Iris pigment epithelial cell (primary cell): Measurements from ENCODE around the gene AOC2.

ENCODE experiments used
- DNase-seq: peaks from one replicate; pipeline ENCODE4 v3.0.0-alpha.2; 2011; ENCODE audit warnings: low read depth

AOC2 gene

GRCh38 chr17:42844271-42844670, at the start of gene AOC2:
Gene AOC2 (plus strand): TSS chr17:42844580. CDS start chr17:42844627, 47 bp downstream.
- no peak for DNase-seq

DNA sequence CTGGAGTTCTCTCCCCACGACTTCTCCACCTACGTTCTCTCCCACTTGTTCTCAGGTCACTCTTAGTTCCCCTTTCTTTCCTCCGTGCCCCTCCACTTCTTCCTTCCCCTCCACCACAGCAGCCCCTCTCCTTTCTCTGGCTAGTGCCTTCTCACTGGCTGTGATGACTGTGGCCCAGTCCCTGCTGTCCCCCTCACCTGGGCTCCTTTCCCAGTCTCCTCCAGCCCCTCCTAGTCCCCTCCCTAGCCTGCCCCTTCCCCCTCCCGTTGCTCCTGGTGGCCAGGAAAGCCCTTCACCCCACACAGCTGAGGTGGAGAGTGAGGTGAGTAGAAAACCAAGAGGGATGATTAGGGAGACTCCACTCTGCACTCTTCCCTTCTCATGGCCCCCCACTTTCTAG, 49.3 kb upstream of the AOC2 start:
- DNase-seq, result no peak

- DNase-seq, result no peak
These were observed 48.9 kb upstream of the AOC2 start for GRCh38 chr17:42795465-42795864.

GRCh38 chr17:42796066-42796758, 48.2 kb upstream of the AOC2 start:
- no peak for DNase-seq

DNA sequence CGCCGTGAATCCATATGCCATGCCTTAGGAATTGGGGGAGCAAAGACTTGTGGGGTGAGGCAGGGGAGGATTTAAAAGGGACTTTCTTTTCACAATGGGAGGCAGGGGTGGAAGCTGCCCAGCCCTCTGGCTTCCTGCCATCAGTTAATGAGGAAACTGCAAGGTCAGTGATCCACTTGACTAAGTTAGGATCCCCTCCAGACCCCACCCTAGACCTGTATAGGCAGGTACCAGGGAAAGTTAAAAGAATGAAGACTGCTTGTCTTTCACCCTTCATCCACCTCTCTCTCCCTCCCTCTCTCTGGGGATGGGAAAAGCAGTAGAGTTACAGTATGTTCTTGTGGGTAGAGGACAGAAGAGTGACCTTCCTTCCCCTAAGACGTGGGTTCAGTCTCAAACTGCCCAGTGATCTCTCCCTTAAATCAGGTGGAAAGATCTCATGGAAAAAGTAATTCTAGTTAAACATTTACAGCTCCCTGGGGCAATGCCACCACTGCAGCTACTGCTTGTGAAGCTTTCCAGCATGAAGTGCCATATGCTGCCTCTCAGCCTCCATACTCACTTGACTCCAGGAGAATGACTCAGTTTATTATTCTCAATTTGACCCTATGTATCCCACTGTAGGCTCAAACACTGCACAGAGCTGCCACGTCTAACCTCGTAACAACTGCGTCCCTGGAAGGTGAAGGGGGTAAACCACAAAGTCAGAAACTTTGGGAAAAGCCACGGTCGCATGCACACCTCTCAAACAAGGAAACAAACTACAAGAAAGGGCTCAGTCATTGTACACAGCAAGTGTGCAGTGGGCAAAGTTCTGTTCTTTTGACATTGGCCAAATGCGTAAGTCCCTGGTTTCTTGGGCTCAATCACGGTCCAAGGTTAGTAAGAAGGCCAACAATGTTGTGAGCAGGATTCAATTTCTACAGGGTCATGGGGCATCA, 47.0 kb upstream of the AOC2 start:
- no peak for DNase-seq

GRCh38 chr17:42798011-42798382, 46.4 kb upstream of the AOC2 start:
- DNase-seq, result no peak

DNA sequence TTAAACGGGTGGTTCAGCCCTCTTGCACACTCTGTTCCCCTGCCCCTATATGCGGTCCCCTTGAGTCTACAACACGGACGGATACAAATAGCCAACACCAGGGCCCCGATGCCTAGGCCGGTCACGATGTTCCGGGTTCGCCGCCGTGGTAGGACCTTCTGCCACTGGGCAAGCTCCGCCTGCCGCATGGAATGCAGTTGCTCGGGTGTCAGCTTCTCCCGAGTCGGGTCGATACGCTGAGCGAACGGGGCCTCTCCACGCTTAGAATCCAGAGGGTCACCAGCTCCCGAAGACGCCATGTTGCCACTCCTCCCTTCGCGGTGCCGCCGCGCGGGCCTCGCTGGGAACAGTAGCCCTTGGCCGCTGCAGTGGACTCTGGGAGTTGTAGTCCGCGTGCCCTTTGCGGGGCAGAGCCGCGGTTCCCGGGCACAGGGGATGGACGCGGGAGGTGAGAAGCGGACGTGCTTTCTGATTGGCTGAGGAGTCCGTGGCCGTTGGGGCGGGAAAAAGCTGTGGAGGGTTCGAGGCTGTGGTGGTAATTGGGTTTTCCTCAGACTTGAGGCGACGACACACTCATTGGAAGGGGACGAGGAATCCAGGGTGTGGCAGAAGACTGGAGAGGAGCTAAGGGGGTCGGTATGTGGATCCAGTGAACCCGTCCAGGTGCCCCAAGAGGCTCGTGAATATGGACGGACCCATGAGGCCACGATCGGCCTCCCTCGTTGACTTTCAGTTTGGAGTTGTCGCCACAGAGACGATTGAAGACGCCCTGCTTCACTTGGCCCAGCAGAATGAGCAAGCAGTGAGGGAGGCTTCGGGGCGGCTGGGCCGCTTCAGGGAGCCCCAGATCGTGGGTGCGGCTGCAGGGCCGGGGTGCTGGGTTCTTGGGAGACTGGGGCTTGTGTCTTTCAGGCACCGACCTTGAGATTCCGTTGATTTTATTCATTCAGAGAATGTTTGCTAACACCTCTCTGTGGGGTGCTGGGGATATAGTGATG, 45.7 kb upstream of the AOC2 start, which contains the start of the genes CNTD1 and COA3:
Gene CNTD1, plus strand, starts transcription at position 479 of the 998 bp plus-strand sequence. Its CDS starts 207 bp downstream, at position 686.
Gene COA3, minus strand, starts transcription at position 322 of the 998 bp plus-strand sequence. Its CDS starts 23 bp downstream, at position 299.
- peak; percentile 86 for DNase-seq

GRCh38 chr17:42803074-42803883, 41.1 kb upstream of the AOC2 start:
- DNase-seq, result peak; percentile 66

DNA sequence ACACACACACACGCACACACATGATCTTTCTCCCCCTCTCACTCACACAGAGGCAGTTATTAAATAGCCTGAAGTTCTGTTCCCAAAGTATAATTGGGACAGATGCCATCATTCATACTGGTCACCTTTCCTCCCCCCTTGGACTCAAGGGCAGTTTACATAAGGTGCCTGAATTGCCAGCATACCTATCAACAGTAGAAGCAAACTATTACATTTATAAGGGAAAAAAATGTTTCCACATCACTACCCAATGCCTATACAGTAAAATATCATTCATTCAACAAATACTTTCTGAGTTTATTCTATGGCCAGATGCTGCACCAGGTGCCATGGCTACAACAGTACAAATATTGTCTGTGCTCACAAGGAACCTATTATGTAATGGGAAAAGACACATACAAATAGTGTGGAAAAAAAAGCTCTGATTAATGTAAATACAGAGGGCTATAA, 39.4 kb upstream of the AOC2 start:
- no peak for DNase-seq

- DNase-seq, result no peak
These were observed 38.1 kb upstream of the AOC2 start for GRCh38 chr17:42806249-42806648.

DNA sequence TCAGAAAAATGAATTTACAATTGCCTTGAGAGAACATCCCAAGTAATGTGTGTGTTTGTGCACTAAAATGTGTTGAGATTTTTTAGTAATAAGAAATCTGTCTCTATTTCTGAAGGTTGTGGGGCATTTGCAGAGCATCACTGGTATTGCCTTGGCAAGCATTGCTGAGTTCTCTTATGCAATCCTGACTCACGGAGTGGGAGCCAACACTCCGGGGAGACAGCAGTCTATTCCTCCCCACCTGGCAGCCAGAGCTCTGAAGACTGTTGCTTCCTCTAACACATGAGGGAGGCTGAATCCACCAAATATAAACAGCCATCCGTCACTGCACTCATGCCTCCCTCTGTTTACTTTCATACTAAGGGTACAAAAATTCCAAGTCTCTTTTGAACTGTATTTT, 35.1 kb upstream of the AOC2 start:
- peak; percentile 95 for DNase-seq

GRCh38 chr17:42814633-42815399, 29.6 kb upstream of the AOC2 start:
- DNase-seq, result peak; percentile 77

GRCh38 chr17:42817866-42818265, 26.5 kb upstream of the AOC2 start:
- peak; percentile 76 for DNase-seq

GRCh38 chr17:42818379-42818778, 26.0 kb upstream of the AOC2 start:
- peak; percentile 17 for DNase-seq

DNA sequence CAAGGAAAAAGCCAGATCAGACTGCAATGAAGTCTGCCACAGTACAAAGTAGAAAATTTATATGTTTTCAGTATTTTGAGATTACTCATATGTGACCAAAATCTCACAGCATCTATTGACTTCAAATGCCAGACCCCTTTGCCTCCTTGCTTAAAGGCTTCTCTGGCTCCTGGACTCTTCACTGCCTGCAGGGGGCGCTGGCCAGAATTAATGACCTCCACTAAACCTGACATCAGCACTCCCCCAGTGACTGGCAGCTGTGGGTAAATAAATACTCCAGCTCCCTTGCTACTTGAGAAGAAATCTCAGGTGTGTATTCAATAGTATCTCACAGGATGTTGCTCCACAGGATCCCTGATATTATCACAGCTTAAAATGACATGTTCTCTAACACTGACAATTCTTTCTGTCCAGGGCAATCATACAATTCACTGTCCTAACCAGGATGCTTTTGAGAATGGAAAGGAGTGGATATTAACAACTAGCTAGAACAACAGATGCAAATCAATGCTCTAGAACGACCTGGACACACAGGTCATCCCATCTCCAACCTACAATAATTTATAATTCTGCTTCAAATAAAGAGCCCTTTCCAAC, 24.3 kb upstream of the AOC2 start:
- DNase-seq, result peak; percentile 70

DNA sequence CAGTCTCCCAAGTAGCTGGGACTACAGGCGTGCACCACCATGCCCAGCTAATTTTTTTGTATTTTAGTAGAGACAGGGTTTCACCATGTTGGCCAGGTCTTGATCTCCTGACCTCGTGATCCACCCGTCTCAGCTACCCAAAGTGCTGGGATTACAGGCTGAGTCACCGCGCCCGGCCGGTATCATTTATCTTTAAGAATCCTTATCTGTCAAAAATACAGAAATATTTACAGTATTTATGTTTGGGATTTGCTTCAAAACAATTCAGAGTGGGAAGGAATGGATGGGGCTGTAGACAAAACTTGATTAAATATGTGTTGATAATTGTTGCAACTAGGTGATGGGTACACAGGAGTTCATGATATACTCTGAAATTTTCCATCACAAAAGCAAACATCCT, 23.2 kb upstream of the AOC2 start:
- DNase-seq, result no peak

- DNase-seq, result no peak
These were observed 16.9 kb upstream of the AOC2 start for GRCh38 chr17:42827472-42827871.

DNA sequence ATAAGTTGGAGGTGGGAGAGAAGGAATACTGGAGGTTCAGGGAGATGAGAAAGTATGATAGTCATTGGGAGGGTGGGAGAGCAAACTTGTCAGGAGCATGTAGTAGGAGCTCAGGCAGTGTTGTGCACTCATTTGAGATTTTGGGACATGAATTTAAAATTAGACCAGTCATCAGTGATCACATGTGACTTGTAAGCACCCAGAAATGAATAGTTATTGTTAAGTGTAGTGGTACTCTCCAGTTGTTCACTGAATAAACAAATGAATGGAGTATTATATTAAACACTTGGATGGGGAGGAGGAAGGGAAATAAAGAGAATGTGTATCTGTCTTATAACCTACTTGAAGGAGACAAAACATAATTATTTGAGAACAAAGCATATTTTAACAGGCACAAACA, 13.4 kb upstream of the AOC2 start:
- no peak for DNase-seq

DNA sequence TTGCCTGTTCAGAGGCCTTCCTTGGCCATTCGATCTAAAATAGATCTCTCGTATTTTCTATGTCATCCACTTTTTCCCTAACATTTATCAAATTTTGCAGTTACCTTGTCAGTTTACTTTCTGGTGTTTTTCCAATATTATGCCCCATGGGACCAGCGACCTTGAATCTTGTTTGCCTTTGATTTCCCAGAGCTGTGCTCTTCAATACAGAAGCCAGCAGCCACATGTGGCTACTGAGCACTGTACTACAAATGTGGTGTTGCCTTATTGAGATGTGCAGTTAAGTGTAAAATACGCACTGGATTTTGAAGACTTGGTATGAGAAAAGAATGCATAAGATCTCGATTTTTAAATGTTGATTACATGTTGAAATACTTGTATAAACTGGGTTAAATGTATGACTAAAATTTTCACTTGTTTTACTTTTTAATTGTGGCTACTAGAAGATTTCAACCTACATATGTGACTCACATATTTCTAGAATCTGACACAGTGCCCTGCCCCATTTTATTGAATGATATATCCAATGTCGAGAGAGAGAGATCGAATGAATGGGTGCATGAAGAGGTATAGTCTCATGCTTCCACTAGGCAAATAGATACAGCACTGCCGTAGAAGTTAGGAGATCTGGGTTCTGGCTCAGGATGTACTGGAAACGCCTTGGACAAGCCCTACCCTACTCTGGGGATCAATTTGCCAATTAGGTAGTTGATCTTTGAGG, 12.0 kb upstream of the AOC2 start:
- no peak for DNase-seq
